Activated T-helper 17 cell treated with anti-CD3 and anti-CD28 coated beads, Interleukin-2, amount 50 U/mL, for 72 hours (primary cell): ENCODE measurements around the gene DNM3. TPM values are rescaled to one million over a fixed set of nuclear protein-coding genes. Genes with fewer than 3 reads are reported as not detected.

Experiments
- ATAC-seq: fragments of 150-1000 bp; cut with Tn5 transposase; replicated peaks from 2 replicates; pipeline ENCODE4 v1.10.0; 2021; ENCODE audit warnings: mild to moderate bottlenecking, moderate library complexity
- H3K27ac Mint-ChIP-seq: one replicate; pipeline ENCODE4 v1.8.0; 2022; ENCODE audit warnings: mixed read lengths
- H3K27me3 Mint-ChIP-seq: one replicate; pipeline ENCODE4 v1.8.0; 2022; ENCODE audit warnings: mixed read lengths
- H3K36me3 Mint-ChIP-seq: one replicate; pipeline ENCODE4 v1.8.0; 2022; ENCODE audit warnings: low read depth, mild to moderate bottlenecking, mixed read lengths
- H3K4me1 Mint-ChIP-seq: one replicate; pipeline ENCODE4 v1.8.0; 2022; ENCODE audit warnings: mixed read lengths
- H3K4me3 Mint-ChIP-seq: one replicate; pipeline ENCODE4 v1.8.0; 2022; ENCODE audit warnings: mild to moderate bottlenecking, mixed read lengths
- H3K9me3 Mint-ChIP-seq: one replicate; pipeline ENCODE4 v1.8.0; 2022; ENCODE audit warnings: mixed read lengths
- total RNA-seq, 2 donors: library from RNA; stranded (reverse); gene quantifications; one replicate each; pipeline ENCODE4 v1.2.3, GENCODE V29; 2022

DNM3 gene
- total RNA-seq, 2 donors from 2014 or later = 3.0 to 5.8 TPM

GRCh38 chr1:171805395-171806115 lies 35.7 kb upstream of the DNM3 start:
- no peak overlapping the region for H3K4me3 Mint-ChIP-seq
- peak; percentile 80 for ATAC-seq
- no peaks in the 10 kb centered on the region for H3K9me3 Mint-ChIP-seq
- no peak overlapping the region for H3K27ac Mint-ChIP-seq
- peaks cover 5% of the 10 kb centered on the region for H3K27me3 Mint-ChIP-seq
- peaks cover 6% of the 10 kb centered on the region for H3K4me1 Mint-ChIP-seq
- H3K36me3 Mint-ChIP-seq = peaks cover 1% of the 10 kb centered on the region

GRCh38 chr1:171807556-171807955 lies 33.7 kb upstream of the DNM3 start:
- H3K27ac Mint-ChIP-seq = no peak overlapping the region
- no peaks in the 10 kb centered on the region for H3K9me3 Mint-ChIP-seq
- H3K36me3 Mint-ChIP-seq = no peaks in the 10 kb centered on the region
- no peak overlapping the region for H3K4me3 Mint-ChIP-seq
- H3K4me1 Mint-ChIP-seq = peaks cover 6% of the 10 kb centered on the region
- ATAC-seq = no peak
- H3K27me3 Mint-ChIP-seq = peaks cover 5% of the 10 kb centered on the region

- H3K27ac Mint-ChIP-seq = peak overlapping the region; percentile 14
- H3K9me3 Mint-ChIP-seq = no peaks in the 10 kb centered on the region
- no peak overlapping the region for H3K4me3 Mint-ChIP-seq
- no peak for ATAC-seq
- H3K36me3 Mint-ChIP-seq = no peaks in the 10 kb centered on the region
- peaks cover 5% of the 10 kb centered on the region for H3K27me3 Mint-ChIP-seq
- peaks cover 6% of the 10 kb centered on the region for H3K4me1 Mint-ChIP-seq
These were observed 31.5 kb upstream of the DNM3 start for GRCh38 chr1:171809834-171810233.

GRCh38 chr1:171811672-171812071 lies 29.6 kb upstream of the DNM3 start:
- H3K4me3 Mint-ChIP-seq = no peak overlapping the region
- H3K36me3 Mint-ChIP-seq = no peaks in the 10 kb centered on the region
- peak overlapping the region; percentile 14 for H3K27ac Mint-ChIP-seq
- no peak for ATAC-seq
- H3K4me1 Mint-ChIP-seq = peaks cover 2% of the 10 kb centered on the region
- peaks cover 5% of the 10 kb centered on the region for H3K27me3 Mint-ChIP-seq
- no peaks in the 10 kb centered on the region for H3K9me3 Mint-ChIP-seq

GRCh38 chr1:171814692-171815091 lies 26.6 kb upstream of the DNM3 start:
- no peak for ATAC-seq
- Mint-ChIP-seq H3K4me1 (peaks cover 8% of the 10 kb centered on the region), H3K27ac (no peak overlapping the region), H3K4me3 (no peak overlapping the region), H3K27me3 (peaks cover 5% of the 10 kb centered on the region), H3K36me3 (no peaks in the 10 kb centered on the region), H3K9me3 (no peaks in the 10 kb centered on the region)

- no peak for ATAC-seq
- H3K36me3 Mint-ChIP-seq = no peaks in the 10 kb centered on the region
- no peak overlapping the region for H3K4me3 Mint-ChIP-seq
- no peaks in the 10 kb centered on the region for H3K9me3 Mint-ChIP-seq
- H3K27me3 Mint-ChIP-seq = no peaks in the 10 kb centered on the region
- H3K27ac Mint-ChIP-seq = peak overlapping the region; percentile 75
- H3K4me1 Mint-ChIP-seq = peaks cover 8% of the 10 kb centered on the region
These were observed 24.9 kb upstream of the DNM3 start for GRCh38 chr1:171816300-171816901.

- peaks cover 8% of the 10 kb centered on the region for H3K4me1 Mint-ChIP-seq
- ATAC-seq = peak; percentile 100
- no peaks in the 10 kb centered on the region for H3K9me3 Mint-ChIP-seq
- no peaks in the 10 kb centered on the region for H3K36me3 Mint-ChIP-seq
- peak overlapping the region; percentile 75 for H3K27ac Mint-ChIP-seq
- H3K27me3 Mint-ChIP-seq = no peaks in the 10 kb centered on the region
- peak overlapping the region; percentile 51 for H3K4me3 Mint-ChIP-seq
These were observed 23.6 kb upstream of the DNM3 start for GRCh38 chr1:171817511-171818265.

- H3K27me3 Mint-ChIP-seq = no peaks in the 10 kb centered on the region
- peaks cover 3% of the 10 kb centered on the region for H3K9me3 Mint-ChIP-seq
- peaks cover 8% of the 10 kb centered on the region for H3K4me1 Mint-ChIP-seq
- no peaks in the 10 kb centered on the region for H3K36me3 Mint-ChIP-seq
- no peak overlapping the region for H3K27ac Mint-ChIP-seq
- ATAC-seq = no peak
- H3K4me3 Mint-ChIP-seq = no peak overlapping the region
These were observed 21.4 kb upstream of the DNM3 start for GRCh38 chr1:171819946-171820345.

GRCh38 chr1:171826973-171827372 lies 14.3 kb upstream of the DNM3 start:
- ATAC-seq = no peak
- H3K27me3 Mint-ChIP-seq = no peaks in the 10 kb centered on the region
- peaks cover 27% of the 10 kb centered on the region for H3K9me3 Mint-ChIP-seq
- no peak overlapping the region for H3K27ac Mint-ChIP-seq
- H3K4me1 Mint-ChIP-seq = no peaks in the 10 kb centered on the region
- H3K4me3 Mint-ChIP-seq = no peak overlapping the region
- no peaks in the 10 kb centered on the region for H3K36me3 Mint-ChIP-seq

GRCh38 chr1:171828794-171829193 lies 12.5 kb upstream of the DNM3 start:
- Mint-ChIP-seq H3K4me1 (no peaks in the 10 kb centered on the region), H3K27ac (no peak overlapping the region), H3K9me3 (peaks cover 27% of the 10 kb centered on the region), H3K27me3 (no peaks in the 10 kb centered on the region), H3K36me3 (no peaks in the 10 kb centered on the region), H3K4me3 (no peak overlapping the region)
- ATAC-seq = no peak

GRCh38 chr1:171833091-171833825 lies 8.0 kb upstream of the DNM3 start:
- ATAC-seq = no peak
- peaks cover 4% of the 10 kb centered on the region for H3K9me3 Mint-ChIP-seq
- no peaks in the 10 kb centered on the region for H3K27me3 Mint-ChIP-seq
- no peak overlapping the region for H3K27ac Mint-ChIP-seq
- H3K4me1 Mint-ChIP-seq = no peaks in the 10 kb centered on the region
- no peaks in the 10 kb centered on the region for H3K36me3 Mint-ChIP-seq
- no peak overlapping the region for H3K4me3 Mint-ChIP-seq

- Mint-ChIP-seq H3K4me1 (no peaks in the 10 kb centered on the region), H3K27ac (no peak overlapping the region), H3K9me3 (no peaks in the 10 kb centered on the region), H3K4me3 (no peak overlapping the region), H3K36me3 (no peaks in the 10 kb centered on the region), H3K27me3 (no peaks in the 10 kb centered on the region)
- no peak for ATAC-seq
These were observed 6.5 kb upstream of the DNM3 start for GRCh38 chr1:171834821-171835220.

- H3K9me3 Mint-ChIP-seq = no peaks in the 10 kb centered on the region
- no peak for ATAC-seq
- no peaks in the 10 kb centered on the region for H3K27me3 Mint-ChIP-seq
- no peak overlapping the region for H3K27ac Mint-ChIP-seq
- H3K36me3 Mint-ChIP-seq = no peaks in the 10 kb centered on the region
- no peak overlapping the region for H3K4me3 Mint-ChIP-seq
- peaks cover 4% of the 10 kb centered on the region for H3K4me1 Mint-ChIP-seq
These were observed 5.4 kb upstream of the DNM3 start for GRCh38 chr1:171835891-171836290.

GRCh38 chr1:171841931-171842761 lies 848 bp downstream of the DNM3 start:
- H3K27ac Mint-ChIP-seq = peak overlapping the region; percentile 55

More at GRCh38 chr1:171841931-171842761, 848 bp downstream of the DNM3 start:
- ATAC-seq = no peak
- H3K9me3 Mint-ChIP-seq = no peaks in the 10 kb centered on the region
- H3K4me3 Mint-ChIP-seq = peak overlapping the region; percentile 82
- H3K4me1 Mint-ChIP-seq = peaks cover 14% of the 10 kb centered on the region
- H3K36me3 Mint-ChIP-seq = no peaks in the 10 kb centered on the region
- H3K27me3 Mint-ChIP-seq = peaks cover 14% of the 10 kb centered on the region
